DMS 273 (cell line): ENCODE results near the gene STUM.

Source experiments
- DNase-seq: peaks from one replicate; lab custom pipeline; 2025; ENCODE audit not compliant: unreplicated experiment; lab: John Stamatoyannopoulos, UW

Gene STUM

GRCh38 chr1:226533220-226533619 is 15.3 kb upstream of the STUM start:
- DNase-seq = no peak

GRCh38 chr1:226534098-226534497 is 14.5 kb upstream of the STUM start:
- no peak for DNase-seq

GRCh38 chr1:226534645-226535044 is 13.9 kb upstream of the STUM start:
- no peak for DNase-seq

- DNase-seq = no peak
Observed at GRCh38 chr1:226535666-226536065, 12.9 kb upstream of the STUM start.

- DNase-seq = peak; percentile 70
Observed at GRCh38 chr1:226541231-226541630, 7.3 kb upstream of the STUM start.

GRCh38 chr1:226541631-226542622 is 6.6 kb upstream of the STUM start:
- peak; percentile 73 for DNase-seq

- DNase-seq = peak; percentile 73
Observed at GRCh38 chr1:226542623-226543103, 5.9 kb upstream of the STUM start.

- peak; percentile 17 for DNase-seq
Observed at GRCh38 chr1:226545836-226546596, 2.5 kb upstream of the STUM start.

GRCh38 chr1:226546926-226547325 is 1.6 kb upstream of the STUM start:
- no peak for DNase-seq

- DNase-seq = peak; percentile 98
Observed at GRCh38 chr1:226547754-226548191, 791 bp upstream of the STUM start.

- DNase-seq = peak; percentile 57
Observed at GRCh38 chr1:226549094-226549936, 751 bp downstream of the STUM start.

GRCh38 chr1:226549937-226550671 is 1.5 kb downstream of the STUM start:
- DNase-seq = peak; percentile 89

- no peak for DNase-seq
Observed at GRCh38 chr1:226550672-226551041, 2.1 kb downstream of the STUM start.

- DNase-seq = peak; percentile 85
Observed at GRCh38 chr1:226551299-226551698, 2.7 kb downstream of the STUM start.

- no peak for DNase-seq
Observed at GRCh38 chr1:226552061-226552460, 3.5 kb downstream of the STUM start.

- no peak for DNase-seq
Observed at GRCh38 chr1:226553266-226553923, 4.8 kb downstream of the STUM start.

- DNase-seq = peak; percentile 56
Observed at GRCh38 chr1:226553924-226554282, 5.3 kb downstream of the STUM start.

GRCh38 chr1:226555092-226555491 is 6.5 kb downstream of the STUM start:
- no peak for DNase-seq

- DNase-seq = no peak
Observed at GRCh38 chr1:226557424-226557823, 8.9 kb downstream of the STUM start.
